ENCODE data around the gene ABCG2.

DNA sequence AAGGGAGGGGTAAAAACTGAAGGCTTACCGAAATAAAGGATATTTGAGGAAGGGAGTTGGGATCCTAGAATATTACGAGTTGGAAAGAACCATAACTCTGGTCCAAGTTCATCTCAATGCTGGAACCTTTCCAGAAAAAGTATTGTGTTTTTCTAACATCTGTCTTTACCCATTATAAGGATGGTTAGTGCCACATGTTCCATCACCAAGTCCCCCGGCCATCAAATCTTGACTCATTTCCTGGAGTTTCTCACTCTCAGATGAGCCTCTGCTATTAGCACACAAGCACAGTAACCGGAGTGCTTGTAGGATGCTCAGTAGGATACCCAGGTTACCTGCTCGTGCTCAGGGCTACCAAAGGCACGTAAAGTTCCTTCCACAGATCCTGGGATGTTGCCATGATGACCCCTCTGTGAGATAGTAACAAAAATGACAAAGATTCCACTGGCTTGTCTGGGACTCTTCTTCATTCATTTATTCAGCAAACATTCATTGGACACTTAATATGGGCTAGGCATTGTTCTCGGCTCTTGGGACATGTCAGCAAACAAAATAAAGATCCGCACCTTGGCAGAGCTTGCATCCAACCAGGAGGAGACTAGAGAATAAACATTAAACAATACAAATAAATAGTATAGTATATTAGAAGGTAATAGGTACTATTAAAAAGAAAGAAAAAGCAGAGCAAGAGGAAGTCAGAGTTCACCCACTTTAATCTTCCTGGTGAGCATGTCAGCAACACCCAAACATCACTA is 114.7 kb downstream of the ABCG2 start:
- TF ChIP-seq, protein P1, sequence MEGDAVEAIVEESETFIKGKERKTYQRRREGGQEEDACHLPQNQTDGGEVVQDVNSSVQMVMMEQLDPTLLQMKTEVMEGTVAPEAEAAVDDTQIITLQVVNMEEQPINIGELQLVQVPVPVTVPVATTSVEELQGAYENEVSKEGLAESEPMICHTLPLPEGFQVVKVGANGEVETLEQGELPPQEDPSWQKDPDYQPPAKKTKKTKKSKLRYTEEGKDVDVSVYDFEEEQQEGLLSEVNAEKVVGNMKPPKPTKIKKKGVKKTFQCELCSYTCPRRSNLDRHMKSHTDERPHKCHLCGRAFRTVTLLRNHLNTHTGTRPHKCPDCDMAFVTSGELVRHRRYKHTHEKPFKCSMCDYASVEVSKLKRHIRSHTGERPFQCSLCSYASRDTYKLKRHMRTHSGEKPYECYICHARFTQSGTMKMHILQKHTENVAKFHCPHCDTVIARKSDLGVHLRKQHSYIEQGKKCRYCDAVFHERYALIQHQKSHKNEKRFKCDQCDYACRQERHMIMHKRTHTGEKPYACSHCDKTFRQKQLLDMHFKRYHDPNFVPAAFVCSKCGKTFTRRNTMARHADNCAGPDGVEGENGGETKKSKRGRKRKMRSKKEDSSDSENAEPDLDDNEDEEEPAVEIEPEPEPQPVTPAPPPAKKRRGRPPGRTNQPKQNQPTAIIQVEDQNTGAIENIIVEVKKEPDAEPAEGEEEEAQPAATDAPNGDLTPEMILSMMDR (IDR thresholded peaks at IDR 0.05), result no peak
- TF ChIP-seq POLR2A (IDR thresholded peaks at IDR 0.05), result no peak

Measured in heart left ventricle (tissue), 13 donors.